Progenitor cell of endocrine pancreas (in vitro differentiated cells): ENCODE measurements around the gene SBK1. TPM values are rescaled to one million over a fixed set of nuclear protein-coding genes. Genes with fewer than 3 reads are reported as not detected.
"Not testable (repeated sequence)": the region's sequence is repeated elsewhere in the genome, so short reads cannot be mapped to it uniquely, and the experiment has no call there.

ENCODE experiments used
- DNase-seq: peaks from one replicate; pipeline ENCODE4 v3.0.0; 2021; ENCODE audit warnings: low spot score; ENCODE audit not compliant: unreplicated experiment
- H3K27ac Mint-ChIP-seq: 2 replicates; pipeline ENCODE4 v1.8.0; 2021; ENCODE audit warnings: mild to moderate bottlenecking, moderate library complexity, mixed read lengths
- H3K27me3 Mint-ChIP-seq: 2 replicates; pipeline ENCODE4 v1.8.0; 2021; ENCODE audit warnings: mixed read lengths
- H3K36me3 Mint-ChIP-seq: 2 replicates; pipeline ENCODE4 v1.8.0; 2022; ENCODE audit warnings: mixed read lengths; ENCODE audit not compliant: insufficient read depth
- H3K4me1 Mint-ChIP-seq: 2 replicates; pipeline ENCODE4 v1.8.0; 2021; ENCODE audit warnings: low read depth, mixed read lengths
- H3K4me3 Mint-ChIP-seq: 2 replicates; pipeline ENCODE4 v1.8.0; 2021; ENCODE audit warnings: low read depth, mild to moderate bottlenecking, moderate library complexity, mixed read lengths
- H3K9me3 Mint-ChIP-seq: 2 replicates; pipeline ENCODE4 v1.8.0; 2021; ENCODE audit warnings: low read depth, mixed read lengths
- total RNA-seq: library from RNA; stranded (reverse); gene quantifications from 2 replicates; pipeline ENCODE4 v1.2.1, GENCODE V29; 2021

Gene SBK1
- total RNA-seq, 1 donor from 2014 or later, result 91.2 TPM

- H3K27me3 Mint-ChIP-seq, H3K27ac Mint-ChIP-seq, H3K4me3 Mint-ChIP-seq, H3K4me1 Mint-ChIP-seq, DNase-seq, H3K9me3 Mint-ChIP-seq, H3K36me3 Mint-ChIP-seq: not testable (repeated sequence)
Observed at GRCh38 chr16:28363408-28363807, 71.1 kb downstream of the SBK1 start, which contains the start of gene NPIPB6. NPIPB6 (minus strand) TSS chr16:28363508; CDS start chr16:28362822, 686 bp downstream.

DNA sequence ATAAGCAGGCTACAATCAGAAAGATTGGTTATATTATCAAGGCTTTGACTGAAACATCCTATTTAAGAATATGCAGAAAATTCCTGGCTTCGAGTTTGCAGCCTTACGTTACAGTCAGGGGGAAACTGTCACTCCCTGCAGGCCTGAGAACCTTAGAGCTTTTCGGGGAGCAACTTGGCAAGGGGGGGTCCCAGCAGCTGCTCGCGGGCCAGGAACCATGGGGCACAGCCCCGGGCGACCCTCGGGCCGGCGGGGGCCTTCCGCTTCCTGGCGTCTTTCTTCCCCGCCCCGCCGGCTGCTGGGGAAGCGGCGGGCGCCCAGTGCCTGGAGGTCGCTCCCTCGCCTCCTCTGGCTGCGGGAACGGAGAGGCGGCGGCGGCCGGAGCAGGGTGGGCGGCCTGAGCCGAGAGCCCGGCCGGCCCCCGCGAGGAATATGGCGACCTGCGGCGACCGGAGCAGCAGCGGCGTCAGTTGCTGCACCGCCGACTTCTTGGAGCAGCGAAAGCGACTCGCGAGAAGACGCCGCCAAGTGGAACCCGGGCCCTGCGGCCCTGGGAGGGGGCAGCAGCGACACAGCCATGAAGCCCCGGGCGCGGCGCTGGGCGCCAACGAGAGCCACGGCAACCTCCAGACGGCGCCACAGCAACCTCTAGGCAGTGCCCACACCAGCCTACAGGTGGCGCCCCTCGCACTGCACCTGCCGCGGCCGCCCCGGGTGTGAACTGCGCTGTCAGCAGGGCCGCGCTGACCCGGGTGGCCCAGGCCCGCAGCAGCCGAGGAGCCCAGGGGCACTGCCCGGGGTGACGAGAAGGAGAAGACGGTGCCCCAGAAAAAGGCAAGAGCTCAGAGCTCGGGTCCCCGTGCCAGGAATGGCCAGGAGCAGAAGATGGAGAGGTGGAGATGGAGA, 72.2 kb downstream of the SBK1 start:
- H3K4me3 Mint-ChIP-seq, H3K36me3 Mint-ChIP-seq, H3K27ac Mint-ChIP-seq, H3K9me3 Mint-ChIP-seq, H3K4me1 Mint-ChIP-seq, H3K27me3 Mint-ChIP-seq, DNase-seq: not testable (repeated sequence)

GRCh38 chr16:28367926-28368325, 75.6 kb downstream of the SBK1 start:
- not testable (repeated sequence) for H3K4me3 Mint-ChIP-seq, H3K4me1 Mint-ChIP-seq, H3K9me3 Mint-ChIP-seq, H3K36me3 Mint-ChIP-seq, H3K27ac Mint-ChIP-seq, H3K27me3 Mint-ChIP-seq
- DNase-seq, result peak; percentile 8

Other genes starting within 250 kb of the SBK1 start
- 0.17 and 0.27 TPM in 2 replicates for gene GSG1L, start 228.8 kb upstream of the SBK1 start, total RNA-seq
- gene XPO6, start 80.6 kb upstream of the SBK1 start, total RNA-seq, result 82.9 and 87.5 TPM in 2 replicates
- gene NPIPB6, start 71.0 kb downstream of the SBK1 start, total RNA-seq, result 5.7 and 7.0 TPM in 2 replicates
- gene EIF3CL, start 111.3 kb downstream of the SBK1 start, total RNA-seq, result 74.0 and 106 TPM in 2 replicates
- gene NPIPB7, start 179.8 kb downstream of the SBK1 start, total RNA-seq, result 0.60 TPM in 1 of 2 replicates, not detected in the other
- gene CLN3, start 199.5 kb downstream of the SBK1 start, total RNA-seq, result 43.9 and 45.4 TPM in 2 replicates
- 0.20 and 0.22 TPM in 2 replicates for gene APOBR, start 202.1 kb downstream of the SBK1 start, total RNA-seq
- gene IL27, start 214.3 kb downstream of the SBK1 start, total RNA-seq, result not detected in 2 replicates
- not detected in 2 replicates for gene NUPR1, start 246.4 kb downstream of the SBK1 start, total RNA-seq